Urothelium cell line (cell line): ENCODE data around the gene HDAC11.

ENCODE experiments used
- DNase-seq: peaks from one replicate; pipeline ENCODE4 v3.0.0; 2011; ENCODE audit warnings: low spot score, mixed read lengths
- FAIRE-seq: peaks from 2 replicates; lab custom pipeline; 2011; peaks lifted over from hg19 to GRCh38; lab: Jason Lieb, UNC

HDAC11 gene

GRCh38 chr3:13538520-13539291 is 58.6 kb downstream of the HDAC11 start:
- DNase-seq (no peak), FAIRE-seq (peak; percentile 61)

- FAIRE-seq: no peak
- no peak for DNase-seq
Measured at GRCh38 chr3:13539292-13539638, 59.2 kb downstream of the HDAC11 start.

DNA sequence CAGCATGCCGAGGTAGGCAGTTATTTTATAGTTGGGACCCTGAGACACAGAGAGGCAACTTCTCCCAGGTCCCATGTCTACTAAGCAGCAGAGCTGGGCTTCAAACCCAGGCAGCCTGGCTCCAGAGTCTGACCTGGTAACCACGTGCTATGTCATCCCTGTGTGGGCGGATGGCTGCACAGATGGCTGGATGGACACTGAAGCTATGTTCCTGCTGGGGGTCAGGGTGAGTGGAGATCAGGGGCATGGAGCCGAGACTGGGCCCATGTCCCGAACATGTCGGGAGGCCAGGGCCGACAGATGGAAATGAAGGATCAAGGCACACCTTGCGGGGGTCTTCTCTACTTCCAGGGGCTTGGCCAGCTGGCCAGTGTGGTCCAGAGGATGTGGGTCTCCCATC is 59.6 kb downstream of the HDAC11 start:
- FAIRE-seq: no peak
- DNase-seq: no peak

- FAIRE-seq: no peak
- DNase-seq: no peak
Measured at GRCh38 chr3:13540297-13540995, 60.3 kb downstream of the HDAC11 start.

DNA sequence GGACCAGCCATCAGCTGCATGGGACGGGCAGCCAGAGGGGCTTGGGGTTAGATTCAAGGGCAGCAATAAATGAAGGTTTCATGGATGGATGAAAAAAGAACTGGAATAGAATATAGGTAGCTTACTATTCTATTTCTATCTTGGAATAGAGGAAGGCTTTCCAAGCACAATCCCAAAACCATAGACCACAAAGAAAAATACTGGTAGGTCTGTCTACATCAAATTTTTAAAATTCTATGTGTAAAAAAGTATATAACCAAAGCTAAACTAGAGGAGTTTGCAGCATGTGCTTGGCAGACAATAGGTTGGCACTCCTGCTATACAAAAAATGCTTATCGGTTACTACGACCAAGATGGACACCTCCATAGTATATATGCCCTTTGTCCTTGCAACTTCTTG is 61.6 kb downstream of the HDAC11 start:
- DNase-seq (no peak), FAIRE-seq (no peak)

GRCh38 chr3:13542142-13542541 is 62.0 kb downstream of the HDAC11 start:
- DNase-seq: no peak
- FAIRE-seq: no peak

DNA sequence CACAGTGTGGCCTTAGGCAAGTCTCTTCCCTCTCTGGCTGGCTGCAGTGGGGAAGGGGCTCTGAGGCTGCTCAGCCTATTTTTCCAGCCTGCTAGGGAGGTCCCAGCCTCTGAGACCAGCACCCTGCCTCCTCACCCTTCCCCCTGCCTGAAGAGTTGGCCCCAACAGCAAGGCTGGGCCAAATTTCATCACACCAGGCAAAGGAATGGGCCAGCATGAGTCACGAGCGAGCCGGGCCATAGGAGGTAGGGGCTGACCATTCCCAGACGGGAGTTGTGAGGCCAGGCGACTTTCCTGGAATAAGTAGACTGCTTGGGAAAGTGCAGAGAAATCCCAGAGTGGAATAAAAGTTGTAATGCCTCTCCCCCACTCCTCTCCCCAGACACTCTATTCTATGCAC is 63.1 kb downstream of the HDAC11 start:
- DNase-seq (peak; percentile 87), FAIRE-seq (peak; percentile 77)

GRCh38 chr3:13544293-13544831 is 64.3 kb downstream of the HDAC11 start:
- FAIRE-seq (no peak), DNase-seq (peak; percentile 71)

DNA sequence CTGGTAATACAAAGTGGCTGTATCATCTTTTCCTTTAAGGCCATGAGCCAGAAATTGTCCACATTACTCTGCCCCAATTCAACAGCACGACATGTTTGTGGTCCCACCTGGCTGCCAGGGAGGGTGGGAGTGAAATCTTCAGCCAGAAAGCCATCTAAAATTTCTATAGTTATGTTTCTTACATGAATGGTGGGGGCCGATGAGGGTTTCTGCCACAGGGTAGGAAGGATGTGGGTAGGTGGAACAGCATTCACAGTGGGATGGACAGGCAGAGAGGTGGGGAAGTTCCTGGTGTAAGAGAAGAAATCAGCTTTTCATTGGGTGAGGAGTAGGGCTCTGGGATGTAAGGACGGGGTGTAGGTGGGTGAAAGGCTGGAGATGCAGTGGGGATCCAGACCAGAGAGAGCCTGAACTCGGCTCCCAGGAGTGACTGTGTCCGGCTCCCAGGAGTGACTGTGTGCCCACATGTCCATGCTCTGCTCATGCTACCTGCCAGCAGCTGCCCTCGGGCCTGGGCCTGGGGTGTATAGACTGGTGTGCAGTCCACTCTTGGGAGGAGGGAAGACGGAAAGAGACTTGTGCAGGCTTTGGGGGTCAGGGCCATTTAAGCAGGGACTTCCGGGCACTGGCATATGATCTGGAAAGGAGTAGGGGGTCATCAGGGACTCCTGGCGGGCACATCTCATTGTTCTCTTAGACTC is 65.0 kb downstream of the HDAC11 start:
- FAIRE-seq: no peak
- no peak for DNase-seq

DNA sequence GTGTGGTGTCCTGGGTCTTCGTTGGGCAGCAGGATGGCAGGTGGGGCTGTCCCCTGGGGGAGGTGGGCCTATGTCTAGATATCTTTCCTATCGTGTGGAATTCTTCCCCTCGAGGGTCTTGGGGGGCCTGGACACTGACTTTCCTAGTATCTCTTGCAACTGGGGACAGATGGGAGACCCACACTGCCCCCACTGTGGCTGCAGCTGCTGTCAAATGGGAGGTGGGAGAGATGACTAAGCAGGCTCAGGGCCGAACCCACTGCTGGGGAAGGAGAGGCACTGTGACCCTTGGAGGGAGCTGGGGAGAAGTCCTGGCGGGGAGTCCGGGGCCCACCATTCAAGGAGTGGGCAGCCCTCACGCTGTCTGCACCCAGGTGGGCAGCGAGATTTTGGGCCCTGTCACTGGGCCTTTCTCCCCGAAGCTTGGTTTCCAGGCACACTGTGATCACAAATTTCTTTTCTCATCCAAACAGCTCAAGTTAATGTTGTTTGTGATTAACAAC is 65.9 kb downstream of the HDAC11 start:
- DNase-seq (no peak), FAIRE-seq (no peak)

- FAIRE-seq: no peak
Measured at GRCh38 chr3:13546667-13547171, 66.6 kb downstream of the HDAC11 start.

GRCh38 chr3:13547591-13548371 is 67.7 kb downstream of the HDAC11 start:
- DNase-seq (no peak), FAIRE-seq (no peak)

More at GRCh38 chr3:13546667-13547171, 66.6 kb downstream of the HDAC11 start:
- no peak for DNase-seq

GRCh38 chr3:13548696-13549622 is 68.9 kb downstream of the HDAC11 start, which contains the start of gene FBLN2:
FBLN2 (plus strand) TSS chr3:13549125; CDS start chr3:13570356, 21,231 bp downstream.
- DNase-seq: no peak
- no peak for FAIRE-seq

- no peak for DNase-seq
- FAIRE-seq: peak; percentile 81
Measured at GRCh38 chr3:13549623-13550422, 69.7 kb downstream of the HDAC11 start.

DNA sequence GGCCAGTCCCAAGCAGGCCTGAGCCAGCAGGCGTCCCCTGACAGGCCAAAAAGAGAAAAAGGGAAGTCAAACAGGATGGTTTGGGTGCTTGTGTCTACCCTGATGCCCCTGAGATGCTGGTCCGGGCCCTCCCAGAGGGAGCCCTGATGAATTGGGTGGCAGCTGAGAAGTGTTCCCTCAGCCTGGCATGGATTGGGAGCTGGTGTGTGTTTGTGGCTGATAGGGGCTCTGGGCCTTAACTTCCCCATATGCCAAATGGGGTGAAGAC is 70.3 kb downstream of the HDAC11 start:
- FAIRE-seq: no peak
- no peak for DNase-seq

- FAIRE-seq: no peak
- no peak for DNase-seq
Measured at GRCh38 chr3:13550791-13551360, 70.8 kb downstream of the HDAC11 start.

DNA sequence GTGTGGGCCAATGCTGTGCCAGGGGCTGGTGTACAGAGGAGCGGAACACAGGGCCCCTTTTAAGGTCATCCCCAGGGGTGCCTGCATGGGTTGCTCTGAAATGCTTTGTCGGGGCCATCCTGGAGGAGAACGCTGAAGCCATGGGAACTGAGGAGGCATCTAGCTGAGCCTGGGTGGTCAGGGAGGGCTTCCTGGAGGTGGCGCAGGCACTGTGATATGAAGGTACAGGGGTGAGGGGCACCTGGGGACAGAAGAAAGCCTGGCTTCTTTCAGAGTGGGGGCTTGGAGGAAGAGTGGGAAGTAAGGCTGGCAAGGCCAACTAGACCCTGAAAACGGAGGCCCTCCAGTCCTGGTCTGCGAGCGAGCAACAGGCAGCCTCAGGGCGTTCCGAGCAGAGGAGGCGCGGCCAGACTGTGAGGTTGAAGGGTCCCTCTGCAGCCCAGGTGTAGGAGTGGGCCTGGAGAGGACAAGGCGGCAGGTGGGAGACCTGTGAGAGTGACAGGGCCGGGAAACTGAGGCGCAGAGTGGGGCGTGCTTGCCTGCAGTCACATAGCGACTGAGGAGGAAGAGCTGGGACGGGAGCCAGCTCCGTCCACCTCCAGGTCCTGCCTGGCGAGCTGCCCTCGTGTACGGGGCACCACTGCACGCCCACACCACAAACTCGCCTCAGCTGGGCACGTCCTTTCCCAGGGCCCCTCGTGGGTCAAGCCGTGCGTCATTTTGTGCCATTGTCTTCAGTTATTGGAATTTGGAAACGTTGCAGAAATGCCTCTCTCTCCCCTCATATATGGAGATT is 72.9 kb downstream of the HDAC11 start:
- DNase-seq (no peak), FAIRE-seq (peak; percentile 9)
